HG03025 (cell line): Measurements from ENCODE around the gene FLG.
"Not testable (repeated sequence)": the region's sequence is repeated elsewhere in the genome, so short reads cannot be mapped to it uniquely, and the experiment has no call there.

Experiments used
- ATAC-seq: cut with Tn5 transposase; IDR thresholded peaks from one replicate; pipeline ENCODE4 v1.9.1; 2021; ENCODE audit warnings: mild to moderate bottlenecking, moderate library complexity; ENCODE audit not compliant: unreplicated experiment, low FRiP score

Gene FLG

DNA sequence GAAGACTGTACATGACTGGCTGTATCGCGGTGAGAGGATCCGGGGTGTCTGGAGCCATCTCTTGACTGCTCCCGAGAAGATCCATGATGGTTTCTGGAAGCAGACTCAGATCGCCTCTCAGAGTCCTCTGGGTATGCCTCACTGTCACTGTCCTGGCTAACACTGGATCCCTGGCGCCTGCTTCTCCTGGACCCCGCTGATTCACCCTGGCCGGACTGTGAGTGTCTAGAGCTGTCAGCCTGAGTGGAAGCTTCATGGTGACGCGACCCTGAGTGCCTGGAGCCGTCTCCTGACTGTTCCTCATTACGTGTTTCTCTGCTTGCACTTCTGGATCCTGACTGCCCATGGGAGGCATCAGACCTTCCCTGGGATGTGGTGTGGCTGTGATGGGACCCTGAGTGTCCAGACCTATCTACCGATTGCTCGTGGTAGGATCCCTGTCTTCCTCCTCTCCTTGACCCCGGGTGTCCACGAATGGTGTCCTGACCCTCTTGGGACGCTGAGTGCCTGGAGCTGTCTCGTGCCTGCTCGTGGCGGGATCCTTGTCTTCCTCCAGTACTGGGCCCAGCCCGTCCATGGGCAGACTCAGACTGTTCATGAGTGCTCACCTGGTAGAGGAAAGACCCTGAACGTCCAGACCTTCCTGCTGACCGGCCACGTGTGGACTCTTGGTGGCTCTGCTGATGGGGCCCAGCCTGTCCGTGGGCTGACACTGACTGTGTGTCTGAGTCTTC lies 21.7 kb downstream of the FLG start:
- ATAC-seq = not testable (repeated sequence)

DNA sequence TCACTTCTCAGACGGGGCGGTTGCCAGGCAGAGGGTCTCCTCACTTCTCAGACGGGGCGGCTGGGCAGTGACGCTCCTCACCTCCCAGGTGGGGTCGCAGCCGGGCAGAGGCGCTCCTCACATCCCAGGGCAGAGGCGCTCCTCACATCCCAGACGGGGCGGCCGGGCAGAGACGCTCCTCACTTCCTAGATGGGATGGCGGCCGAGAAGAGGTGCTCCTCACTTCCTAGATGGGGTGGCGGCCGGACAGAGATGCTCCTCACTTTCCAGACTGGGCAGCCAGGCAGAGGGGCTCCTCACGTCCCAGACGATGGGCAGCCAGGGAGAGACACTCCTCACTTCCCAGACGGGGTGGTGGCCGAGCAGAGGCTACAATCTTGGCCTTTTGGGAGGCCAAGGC lies 68.6 kb downstream of the FLG start:
- not testable (repeated sequence) for ATAC-seq
